PFSK-1 (cell line): ENCODE measurements around the gene LYSMD2.

Source experiments
- POLR2AphosphoS5 ChIP-seq: IDR thresholded peaks from 2 replicates; pipeline ENCODE4 v1.6.1; 2012; ENCODE audit warnings: low read depth, mild to moderate bottlenecking, control low read depth, low read length, moderate library complexity
- REST ChIP-seq, 2 experiments: IDR thresholded peaks; 2 replicates each; pipeline versions ENCODE4 v1.6.1 to v1.8.0; 2011 to 2012; ENCODE audit warnings: low read depth in 2 of 2, low read length in 2 of 2, control low read depth in 1 of 2, inconsistent platforms in 1 of 2, mild to moderate bottlenecking in 1 of 2, moderate library complexity in 1 of 2; ENCODE audit not compliant: insufficient read depth in 1 of 2

GRCh38 chr15:51726302-51727073 is 11.0 kb downstream of the LYSMD2 start:
- no peak for TF ChIP-seq POLR2AphosphoS5
- TF ChIP-seq REST (IDR thresholded peaks at IDR 0.05; ENCODE audit: insufficient read depth in 1 of 2, low read depth in 2 of 2, low read length in 2 of 2): no peak
